Right renal pelvis (tissue), 4 donors: ENCODE data around the gene RBM10. TPM values are rescaled to one million over a fixed set of nuclear protein-coding genes. Genes with fewer than 3 reads are reported as not detected.
A peak's percentile ranks its signal among the peaks of the same experiment; 100 is the strongest.

Experiments used
- DNase-seq, 4 donors: peaks; one replicate each; pipeline ENCODE4 v3.0.0-alpha.2; 2013; ENCODE audit warnings: low read depth in 4 of 4, low spot score in 3 of 4, missing footprints in 1 of 4
- polyA plus RNA-seq, 4 donors: library from polyadenylated mRNA; unstranded; fragments of 120-200 nt; gene quantifications; one replicate each; pipeline ENCODE4 v1.2.1, GENCODE V29; 2013; ENCODE audit not compliant: insufficient read length in 4 of 4

RBM10 gene
- polyA plus RNA-seq, 4 donors: 48.2 to 65.3 (median 49.9) TPM

DNA sequence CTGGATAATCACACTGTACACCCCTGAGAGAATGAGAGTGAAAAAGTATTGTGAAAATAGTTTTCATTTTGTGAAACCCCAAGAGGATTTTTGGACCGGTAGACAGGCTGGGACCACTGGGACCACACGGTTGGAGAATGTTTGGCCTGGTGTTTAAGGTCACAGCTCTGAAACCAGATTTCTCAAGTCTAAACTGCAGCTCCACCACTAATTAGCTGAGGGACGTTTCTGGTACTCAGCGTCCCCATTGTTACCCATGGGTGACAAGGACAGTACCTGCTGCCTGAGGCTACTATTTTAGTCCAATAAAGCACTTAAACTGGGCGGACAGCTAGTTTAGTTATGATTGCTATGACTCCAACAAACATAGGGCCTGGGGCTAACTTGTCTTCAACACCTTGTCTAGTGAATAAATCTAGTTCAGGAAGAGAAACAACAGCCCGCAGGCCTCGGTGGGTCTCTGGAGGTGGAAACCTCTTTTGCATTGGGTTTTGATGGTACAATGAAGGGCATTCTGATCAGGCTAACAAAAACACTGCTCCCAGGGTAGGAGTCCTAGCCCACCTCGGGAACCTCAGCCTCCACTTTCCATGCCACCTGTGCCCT lies 87.3 kb downstream of the RBM10 start:
- no peak for DNase-seq

DNA sequence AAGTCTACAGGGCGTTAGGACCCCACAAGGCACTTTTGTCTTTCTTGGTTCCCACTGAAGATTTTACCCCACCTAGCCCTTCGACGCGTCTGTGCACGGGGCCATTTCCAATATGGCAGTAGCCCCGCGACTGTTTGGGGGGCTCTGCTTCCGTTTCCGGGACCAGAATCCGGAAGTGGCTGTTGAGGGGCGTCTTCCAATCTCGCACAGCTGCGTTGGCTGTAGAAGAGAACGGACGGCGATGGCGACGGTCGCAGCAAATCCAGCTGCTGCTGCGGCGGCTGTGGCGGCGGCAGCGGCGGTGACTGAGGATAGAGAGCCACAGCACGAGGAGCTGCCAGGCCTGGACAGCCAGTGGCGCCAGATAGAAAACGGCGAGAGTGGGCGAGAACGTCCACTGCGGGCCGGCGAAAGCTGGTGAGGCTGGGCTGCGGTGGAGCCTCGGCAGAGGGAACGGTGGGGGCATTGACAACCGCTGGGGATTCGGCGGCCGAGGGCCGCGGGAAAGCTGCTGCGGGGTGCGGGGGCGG lies 87.8 kb downstream of the RBM10 start, which contains the start of gene USP11:
Gene USP11, plus strand, starts transcription at position 207 of the 530 bp plus-strand sequence. Its CDS starts 35 bp downstream, at position 242.
- DNase-seq: peak in 1 of 4 donors; percentile 46

DNA sequence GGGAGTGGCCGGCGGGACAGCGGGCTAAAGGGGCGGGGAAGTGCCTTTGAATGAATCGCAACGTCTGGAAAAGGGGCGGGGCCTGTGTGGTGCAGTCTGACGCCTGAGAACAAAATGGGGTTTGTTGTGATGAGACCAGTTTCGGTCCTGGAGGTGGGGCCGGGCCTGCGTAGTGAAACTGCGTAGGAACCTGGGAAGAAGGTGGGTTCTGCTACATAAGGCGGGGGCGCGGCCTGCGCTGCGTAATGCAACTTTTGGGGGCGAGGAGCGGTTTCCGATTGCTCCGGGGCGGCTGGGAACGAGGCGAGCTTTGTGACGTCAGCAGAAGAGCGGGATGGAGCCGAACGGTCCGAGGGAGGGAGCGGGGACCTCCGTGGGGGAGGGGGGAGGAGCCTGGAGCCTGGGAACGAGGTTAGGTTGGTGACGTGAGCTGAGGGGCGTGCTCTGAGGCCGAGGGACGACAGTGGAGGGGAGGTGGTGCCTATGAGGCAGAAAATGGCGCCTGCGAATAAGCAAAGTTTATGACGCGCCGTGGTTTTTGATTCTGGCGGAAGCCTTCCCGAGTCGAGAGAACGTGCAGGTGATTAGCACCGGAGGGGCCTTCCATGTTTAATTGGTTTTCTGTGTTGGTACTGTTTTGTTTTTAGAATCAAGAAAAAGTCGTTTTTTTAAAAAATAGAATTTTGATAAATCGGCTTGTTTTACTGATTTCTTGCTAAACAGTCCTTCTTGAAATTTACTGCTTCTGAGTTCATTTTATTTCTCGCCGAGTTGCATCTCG lies 88.5 kb downstream of the RBM10 start:
- peak; percentile 82 to 86 (median 84) for DNase-seq

DNA sequence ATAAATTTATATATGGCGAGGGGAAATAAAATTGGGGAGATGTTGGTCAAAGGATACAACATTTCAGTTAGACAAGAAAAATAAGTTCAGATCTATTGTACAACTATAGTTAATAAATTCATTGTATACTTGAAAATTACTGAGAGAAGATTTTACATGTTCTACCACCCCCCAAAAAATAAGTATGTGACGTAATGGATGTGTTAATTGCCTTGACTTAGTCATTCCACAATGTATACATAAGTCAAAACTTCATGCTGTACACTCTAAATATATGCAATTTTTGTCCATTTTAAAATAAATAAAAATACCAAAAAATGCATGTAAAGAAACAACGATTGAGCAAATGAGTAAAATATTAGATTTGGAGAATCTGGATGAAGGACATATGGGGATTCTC lies 89.6 kb downstream of the RBM10 start:
- no peak for DNase-seq

DNA sequence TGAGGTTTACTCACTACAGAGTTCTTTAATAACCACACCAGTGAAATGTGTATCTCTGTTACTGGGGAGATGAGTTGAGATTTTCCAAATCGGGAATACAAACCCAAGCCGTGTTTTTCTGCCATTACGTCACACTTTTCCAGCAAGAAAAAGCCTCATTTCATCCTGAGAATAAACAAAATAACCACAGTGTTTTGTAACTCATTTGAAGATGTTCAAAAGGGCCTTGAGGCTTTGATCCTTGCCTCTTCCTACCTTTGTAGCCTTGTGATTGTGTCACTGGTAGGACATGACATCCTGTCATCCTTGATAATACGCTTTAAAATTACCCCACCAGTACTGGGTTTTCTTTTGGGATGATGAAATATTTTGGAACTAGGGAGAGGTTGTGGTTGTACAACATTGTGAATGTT lies 90.7 kb downstream of the RBM10 start:
- DNase-seq: no peak

Other genes with a start within 250 kb of the RBM10 start
- gene JADE3, start 232.8 kb upstream of the RBM10 start, polyA plus RNA-seq: 10 to 100 TPM; 22.9 to 28.6 (median 27.1) TPM
- 10 to 100 TPM; 29.0 to 37.2 (median 35.1) TPM for gene RGN, start 66.8 kb upstream of the RBM10 start, polyA plus RNA-seq
- gene NDUFB11, start 519 bp upstream of the RBM10 start, polyA plus RNA-seq: 100 to 1,000 TPM in 3 of 4 donors, 10 to 100 TPM in 1; 98.4 to 117 (median 107) TPM
- 100 to 1,000 TPM; 227 to 263 (median 240) TPM for gene UBA1, start 48.6 kb downstream of the RBM10 start, polyA plus RNA-seq
- gene CDK16, start 73.5 kb downstream of the RBM10 start, polyA plus RNA-seq: 100 to 1,000 TPM; 107 to 122 (median 117) TPM
- 100 to 1,000 TPM; 116 to 145 (median 132) TPM for gene USP11, start 87.8 kb downstream of the RBM10 start, polyA plus RNA-seq
- 1 to 10 TPM in 1 of 4 donors, under 1 TPM in 3; 0.74 to 1.1 (median 0.93) TPM for gene ZNF157, start 225.4 kb downstream of the RBM10 start, polyA plus RNA-seq